ENCODE results near the gene KIF3B. TPM values are rescaled to one million over a fixed set of nuclear protein-coding genes. Genes with fewer than 3 reads are reported as not detected.

Gene KIF3B
- total RNA-seq, 1 donor from 2014 or later, result 29.0 TPM

DNA sequence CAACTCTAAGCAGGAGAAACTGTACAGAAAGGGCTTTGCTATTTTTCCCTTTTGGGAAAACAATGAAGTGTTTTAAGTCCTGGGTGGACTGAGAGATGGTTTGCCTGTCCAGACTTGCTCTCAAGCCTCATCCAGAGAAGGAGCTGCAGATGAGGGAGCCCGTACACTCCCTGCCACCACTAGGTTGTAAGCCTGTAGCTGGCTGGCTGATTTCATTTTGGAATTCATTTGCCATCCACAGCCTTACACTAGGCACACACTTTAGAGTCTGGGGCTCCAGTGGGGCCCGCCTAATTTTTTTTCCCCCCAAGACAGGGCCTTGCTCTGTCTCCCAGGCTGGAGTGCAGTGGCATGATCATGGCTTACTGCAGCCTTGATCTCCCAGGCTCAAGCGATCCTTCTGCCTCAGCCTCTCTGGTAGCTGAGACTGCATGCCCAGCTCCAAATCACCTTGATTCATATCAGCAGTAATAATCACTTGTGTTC, 41.4 kb upstream of the KIF3B start:
- Histone ChIP-seq H3K9me3 (no peaks in the 10 kb centered on the region), H3K4me1 (peaks cover 7% of the 10 kb centered on the region), H3K27ac (no peak overlapping the region), H3K27me3 (no peaks in the 10 kb centered on the region), H3K36me3 (peaks cover 35% of the 10 kb centered on the region), H3K4me3 (no peak overlapping the region)
- TF ChIP-seq, protein P1, sequence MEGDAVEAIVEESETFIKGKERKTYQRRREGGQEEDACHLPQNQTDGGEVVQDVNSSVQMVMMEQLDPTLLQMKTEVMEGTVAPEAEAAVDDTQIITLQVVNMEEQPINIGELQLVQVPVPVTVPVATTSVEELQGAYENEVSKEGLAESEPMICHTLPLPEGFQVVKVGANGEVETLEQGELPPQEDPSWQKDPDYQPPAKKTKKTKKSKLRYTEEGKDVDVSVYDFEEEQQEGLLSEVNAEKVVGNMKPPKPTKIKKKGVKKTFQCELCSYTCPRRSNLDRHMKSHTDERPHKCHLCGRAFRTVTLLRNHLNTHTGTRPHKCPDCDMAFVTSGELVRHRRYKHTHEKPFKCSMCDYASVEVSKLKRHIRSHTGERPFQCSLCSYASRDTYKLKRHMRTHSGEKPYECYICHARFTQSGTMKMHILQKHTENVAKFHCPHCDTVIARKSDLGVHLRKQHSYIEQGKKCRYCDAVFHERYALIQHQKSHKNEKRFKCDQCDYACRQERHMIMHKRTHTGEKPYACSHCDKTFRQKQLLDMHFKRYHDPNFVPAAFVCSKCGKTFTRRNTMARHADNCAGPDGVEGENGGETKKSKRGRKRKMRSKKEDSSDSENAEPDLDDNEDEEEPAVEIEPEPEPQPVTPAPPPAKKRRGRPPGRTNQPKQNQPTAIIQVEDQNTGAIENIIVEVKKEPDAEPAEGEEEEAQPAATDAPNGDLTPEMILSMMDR (IDR thresholded peaks at IDR 0.05), result no peak
- DNase-seq (no peak), ATAC-seq (no peak)
- intact Hi-C loops (cut with DNase I), result no loop called here

DNA sequence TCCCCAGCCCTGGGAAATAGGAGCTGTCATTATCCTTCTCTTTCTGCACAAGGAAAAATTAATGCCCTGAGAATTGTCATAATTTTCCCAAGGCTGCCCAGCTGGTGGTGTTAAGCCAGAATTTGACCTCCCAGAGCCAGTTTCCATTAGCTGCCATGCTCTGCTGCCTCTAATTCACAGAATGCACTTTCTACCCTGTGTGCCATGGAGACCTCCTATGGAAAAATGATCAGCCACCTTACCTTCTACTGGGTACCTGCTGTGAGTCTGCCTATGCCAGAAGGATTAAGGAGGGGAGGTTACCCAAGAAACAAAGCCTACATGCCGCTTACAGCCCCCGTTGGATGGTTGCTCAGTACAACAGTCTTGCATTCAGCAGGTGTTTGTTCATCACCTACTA, 40.6 kb upstream of the KIF3B start:
- Histone ChIP-seq H3K36me3 (peaks cover 33% of the 10 kb centered on the region), H3K27ac (no peak overlapping the region), H3K4me1 (peaks cover 7% of the 10 kb centered on the region), H3K4me3 (no peak overlapping the region), H3K27me3 (no peaks in the 10 kb centered on the region), H3K9me3 (no peaks in the 10 kb centered on the region)
- TF ChIP-seq, protein P1 (IDR thresholded peaks at IDR 0.05), result no peak
- no peak for DNase-seq
- intact Hi-C loops (cut with DNase I), result no loop called here
- no peak for ATAC-seq

DNA sequence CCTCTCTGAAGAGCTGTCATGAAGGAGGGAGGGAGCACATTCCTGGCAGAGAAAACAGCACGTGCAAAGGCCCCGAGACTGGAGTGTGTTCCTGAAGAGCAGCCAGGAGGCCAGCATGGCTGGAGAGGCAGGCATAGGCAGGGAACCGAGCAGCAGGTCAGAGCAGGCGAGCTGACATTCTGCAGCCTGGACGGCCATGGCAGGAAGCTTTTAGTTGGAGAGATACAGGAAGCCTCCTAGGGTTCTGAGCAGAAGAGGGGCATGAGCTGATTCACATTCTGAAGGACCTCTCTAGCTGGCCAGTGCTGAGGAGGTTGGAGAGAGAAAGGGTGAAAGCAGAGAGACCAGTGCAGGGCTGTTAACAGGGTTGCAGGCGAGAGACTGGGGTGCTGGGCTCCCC, 40.0 kb upstream of the KIF3B start:
- H3K36me3 ChIP-seq, result peaks cover 29% of the 10 kb centered on the region
- peaks cover 1% of the 10 kb centered on the region for H3K4me1 ChIP-seq
- no peaks in the 10 kb centered on the region for H3K27me3 ChIP-seq
- DNase-seq (no peak), ATAC-seq (no peak)
- H3K27ac ChIP-seq, result no peak overlapping the region
- intact Hi-C loops (cut with DNase I), result no loop called here
- no peaks in the 10 kb centered on the region for H3K9me3 ChIP-seq
- TF ChIP-seq, protein P1 (IDR thresholded peaks at IDR 0.05), result no peak
- H3K4me3 ChIP-seq, result no peak overlapping the region

DNA sequence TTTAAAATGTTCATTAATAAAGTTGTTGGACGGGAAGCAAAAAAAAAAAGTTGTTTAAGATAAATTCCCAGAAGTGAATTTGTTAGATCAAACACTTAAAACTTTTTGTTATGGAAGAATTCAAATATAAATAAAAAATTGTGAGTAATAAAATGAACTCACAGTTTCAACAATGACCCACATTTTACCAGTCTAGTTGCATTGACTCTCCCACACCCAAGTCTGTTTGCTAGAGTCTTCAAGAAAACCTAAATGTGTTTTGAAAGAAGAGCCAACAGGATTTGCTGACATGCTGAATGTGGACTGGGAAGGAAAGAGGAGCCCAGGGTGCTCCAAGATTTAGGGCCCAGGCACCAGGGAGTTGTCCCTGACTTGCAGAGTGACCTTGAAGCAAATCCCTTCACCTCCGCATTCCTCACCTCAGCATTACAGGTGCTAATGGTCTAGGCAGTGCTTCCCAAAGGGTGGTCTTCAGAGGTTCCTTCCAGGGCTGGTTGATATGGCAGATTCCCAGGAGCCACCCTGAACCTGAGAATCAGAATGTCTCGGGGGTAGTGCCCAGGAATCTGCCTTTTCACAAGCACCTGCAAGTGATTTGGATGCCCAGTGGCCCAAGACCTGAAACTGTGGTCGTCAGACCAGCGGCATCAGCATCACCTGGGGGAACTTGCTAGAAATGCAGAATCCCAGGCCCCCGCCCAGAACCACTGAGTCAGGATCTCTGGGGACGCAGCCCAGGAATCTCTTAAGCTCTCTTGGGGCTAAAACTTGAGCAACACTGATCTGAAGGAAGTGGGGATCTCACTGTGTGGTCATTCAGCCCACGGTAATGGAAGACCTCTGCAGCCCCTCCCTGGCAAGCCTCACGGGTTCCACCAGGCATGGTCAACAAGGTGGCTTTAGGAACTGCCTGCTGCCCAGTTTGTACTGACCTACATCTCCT, 38.7 kb upstream of the KIF3B start:
- ATAC-seq (no peak), DNase-seq (no peak)
- TF ChIP-seq, protein P1 (IDR thresholded peaks at IDR 0.05), result no peak

DNA sequence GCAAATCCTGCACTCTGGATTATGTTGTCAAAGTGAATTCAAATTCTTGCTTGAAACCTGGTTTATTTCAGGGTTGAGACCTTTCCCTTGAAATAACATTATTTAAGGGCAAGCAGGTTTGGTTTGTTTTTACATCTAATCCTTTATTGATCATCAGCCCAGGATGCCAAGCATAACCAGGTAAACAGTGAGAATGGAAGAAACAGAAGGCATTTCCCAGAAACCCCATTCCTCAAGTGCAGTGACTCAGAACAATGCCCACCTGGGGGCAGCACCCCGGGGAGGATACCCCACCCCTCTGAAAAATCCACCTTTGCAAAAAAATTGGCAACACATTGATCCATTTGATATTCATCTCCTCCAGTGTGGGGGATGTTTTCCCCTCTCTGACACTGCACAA, 37.2 kb upstream of the KIF3B start:
- Histone ChIP-seq H3K36me3 (peaks cover 8% of the 10 kb centered on the region), H3K4me3 (no peak overlapping the region), H3K27me3 (no peaks in the 10 kb centered on the region), H3K9me3 (no peaks in the 10 kb centered on the region), H3K27ac (no peak overlapping the region), H3K4me1 (no peaks in the 10 kb centered on the region)
- TF ChIP-seq, protein P1 (IDR thresholded peaks at IDR 0.05), result no peak
- no peak for DNase-seq
- ATAC-seq, result no peak
- intact Hi-C loops (cut with DNase I), result no loop called here

More for the DNA sequence above, 38.7 kb upstream of the KIF3B start:
- Histone ChIP-seq H3K9me3 (no peaks in the 10 kb centered on the region), H3K4me1 (no peaks in the 10 kb centered on the region), H3K4me3 (no peak overlapping the region), H3K27ac (no peak overlapping the region), H3K27me3 (no peaks in the 10 kb centered on the region), H3K36me3 (peaks cover 21% of the 10 kb centered on the region)
- intact Hi-C loops (cut with DNase I), result no loop called here

All from upper lobe of right lung (tissue), 1 donor.